ENCODE results near the gene CLEC1A. TPM values are rescaled to one million over a fixed set of nuclear protein-coding genes. Genes with fewer than 3 reads are reported as not detected.
"Not testable (repeated sequence)": the region's sequence is repeated elsewhere in the genome, so short reads cannot be mapped to it uniquely, and the experiment has no call there.

CLEC1A gene
- total and polyA plus RNA-seq, 5 donors from 2014 or later, result not detected

- H3K27ac ChIP-seq (ENCODE audit: insufficient read depth, low read length, poor library complexity, severe bottlenecking), result no peak overlapping the region
- no peaks in the 10 kb centered on the region for H3K9me3 ChIP-seq (ENCODE audit: control insufficient read depth in 2 of 2, low read length in 2 of 2)
- no peak overlapping the region for H3K4me3 Mint-ChIP-seq
- H3K36me3 ChIP-seq (ENCODE audit: control insufficient read depth, insufficient read depth, low read length), result no peaks in the 10 kb centered on the region
- no peaks in the 10 kb centered on the region for H3K4me1 Mint-ChIP-seq
- H3K4me3 ChIP-seq (ENCODE audit: low read depth, low read length), result no peak overlapping the region
- no peak for ATAC-seq (ENCODE audit: low read depth in 2 of 2)
- no peaks in the 10 kb centered on the region for H3K36me3 Mint-ChIP-seq
- peak in 1 of 3 donors; percentile 7 for DNase-seq
- H3K9me3 Mint-ChIP-seq, result no peaks in the 10 kb centered on the region
- H3K27me3 ChIP-seq (ENCODE audit: control insufficient read depth, insufficient read depth, low read length), result peaks cover 4% of the 10 kb centered on the region
- peaks cover 39% of the 10 kb centered on the region for H3K27me3 Mint-ChIP-seq
- no peaks in the 10 kb centered on the region for H3K4me1 ChIP-seq (ENCODE audit: control insufficient read depth, insufficient read depth, low read length, poor library complexity, severe bottlenecking)
- H3K27ac Mint-ChIP-seq, result peak overlapping the region in 1 of 3 donors; percentile 27
These were observed 64.8 kb downstream of the CLEC1A start for GRCh38 chr12:10033783-10034545.

GRCh38 chr12:10031771-10032175 is 67.0 kb downstream of the CLEC1A start:
- H3K4me3 Mint-ChIP-seq, result no peak overlapping the region

GRCh38 chr12:10031321-10031720 is 67.5 kb downstream of the CLEC1A start:
- H3K9me3 ChIP-seq (ENCODE audit: control insufficient read depth in 2 of 2, low read length in 2 of 2), result no peaks in the 10 kb centered on the region
- no peak overlapping the region for H3K4me3 ChIP-seq (ENCODE audit: low read depth, low read length)
- Mint-ChIP-seq H3K4me1 (no peaks in the 10 kb centered on the region), H3K4me3 (no peak overlapping the region), H3K27me3 (peaks cover 38% of the 10 kb centered on the region), H3K9me3 (peaks cover 0 to 3% (median 0%) of the 10 kb centered on the region in 7 donors), H3K36me3 (no peaks in the 10 kb centered on the region), H3K27ac (no peak overlapping the region)
- no peaks in the 10 kb centered on the region for H3K36me3 ChIP-seq (ENCODE audit: control insufficient read depth, insufficient read depth, low read length)
- DNase-seq, result no peak
- no peak for ATAC-seq (ENCODE audit: low read depth in 2 of 2)
- H3K4me1 ChIP-seq (ENCODE audit: control insufficient read depth, insufficient read depth, low read length, poor library complexity, severe bottlenecking), result no peaks in the 10 kb centered on the region
- no peak overlapping the region for H3K27ac ChIP-seq (ENCODE audit: insufficient read depth, low read length, poor library complexity, severe bottlenecking)
- H3K27me3 ChIP-seq (ENCODE audit: control insufficient read depth, insufficient read depth, low read length), result peaks cover 1% of the 10 kb centered on the region

More at GRCh38 chr12:10031771-10032175, 67.0 kb downstream of the CLEC1A start:
- DNase-seq, result no peak
- no peak for ATAC-seq (ENCODE audit: low read depth in 2 of 2)
- Histone ChIP-seq H3K27ac (ENCODE audit: insufficient read depth, low read length, poor library complexity, severe bottlenecking) (no peak overlapping the region), H3K36me3 (ENCODE audit: control insufficient read depth, insufficient read depth, low read length) (no peaks in the 10 kb centered on the region), H3K9me3 (ENCODE audit: control insufficient read depth in 2 of 2, low read length in 2 of 2) (no peaks in the 10 kb centered on the region), H3K27me3 (ENCODE audit: control insufficient read depth, insufficient read depth, low read length) (peaks cover 4% of the 10 kb centered on the region), H3K4me1 (ENCODE audit: control insufficient read depth, insufficient read depth, low read length, poor library complexity, severe bottlenecking) (no peaks in the 10 kb centered on the region), H3K4me3 (ENCODE audit: low read depth, low read length) (no peak overlapping the region)
- no peaks in the 10 kb centered on the region for H3K4me1 Mint-ChIP-seq
- H3K27me3 Mint-ChIP-seq, result peaks cover 38% of the 10 kb centered on the region
- no peak overlapping the region for H3K27ac Mint-ChIP-seq
- H3K36me3 Mint-ChIP-seq, result no peaks in the 10 kb centered on the region
- H3K9me3 Mint-ChIP-seq, result peaks cover 0 to 2% (median 0%) of the 10 kb centered on the region in 7 donors

- DNase-seq (no peak), ATAC-seq (ENCODE audit: low read depth in 2 of 2) (no peak)
- peaks cover 0 to 3% (median 0%) of the 10 kb centered on the region in 7 donors for H3K9me3 Mint-ChIP-seq
- Histone ChIP-seq H3K36me3 (ENCODE audit: control insufficient read depth, insufficient read depth, low read length) (no peaks in the 10 kb centered on the region), H3K4me3 (ENCODE audit: low read depth, low read length) (no peak within 1 kb of the TSS), H3K9me3 (ENCODE audit: control insufficient read depth in 2 of 2, low read length in 2 of 2) (no peaks in the 10 kb centered on the region), H3K27ac (ENCODE audit: insufficient read depth, low read length, poor library complexity, severe bottlenecking) (no peak within 1 kb of the TSS), H3K4me1 (ENCODE audit: control insufficient read depth, insufficient read depth, low read length, poor library complexity, severe bottlenecking) (no peaks in the 10 kb centered on the region), H3K27me3 (ENCODE audit: control insufficient read depth, insufficient read depth, low read length) (no peaks in the 10 kb centered on the region)
- H3K4me1 Mint-ChIP-seq, result no peaks in the 10 kb centered on the region
- H3K4me3 Mint-ChIP-seq, result no peak within 1 kb of the TSS
- peaks cover 42% of the 10 kb centered on the region for H3K27me3 Mint-ChIP-seq
- no peak within 1 kb of the TSS for H3K27ac Mint-ChIP-seq
- no peaks in the 10 kb centered on the region for H3K36me3 Mint-ChIP-seq
These were observed 68.3 kb downstream of the CLEC1A start, which contains the start of gene CLEC9A for GRCh38 chr12:10030446-10030845. TSS of gene CLEC9A (plus strand) at chr12:10030682. CDS start at chr12:10052688, 22,006 bp downstream.

GRCh38 chr12:10027721-10028120 is 71.1 kb downstream of the CLEC1A start:
- Histone ChIP-seq H3K36me3 (ENCODE audit: control insufficient read depth, insufficient read depth, low read length) (no peaks in the 10 kb centered on the region), H3K9me3 (ENCODE audit: control insufficient read depth in 2 of 2, low read length in 2 of 2) (no peaks in the 10 kb centered on the region), H3K4me3 (ENCODE audit: low read depth, low read length) (no peak overlapping the region), H3K27me3 (ENCODE audit: control insufficient read depth, insufficient read depth, low read length) (peaks cover 4% of the 10 kb centered on the region), H3K27ac (ENCODE audit: insufficient read depth, low read length, poor library complexity, severe bottlenecking) (no peak overlapping the region), H3K4me1 (ENCODE audit: control insufficient read depth, insufficient read depth, low read length, poor library complexity, severe bottlenecking) (no peaks in the 10 kb centered on the region)
- peaks cover 0 to 3% (median 0%) of the 10 kb centered on the region in 7 donors for H3K9me3 Mint-ChIP-seq
- no peak for DNase-seq
- H3K4me3 Mint-ChIP-seq, result no peak overlapping the region
- H3K27ac Mint-ChIP-seq, result peak overlapping the region in 1 of 3 donors; percentile 62
- no peaks in the 10 kb centered on the region for H3K4me1 Mint-ChIP-seq
- no peaks in the 10 kb centered on the region for H3K36me3 Mint-ChIP-seq
- H3K27me3 Mint-ChIP-seq, result peaks cover 44% of the 10 kb centered on the region
- no peak for ATAC-seq (ENCODE audit: low read depth in 2 of 2)

GRCh38 chr12:10027311-10027710 is 71.5 kb downstream of the CLEC1A start:
- no peaks in the 10 kb centered on the region for H3K36me3 ChIP-seq (ENCODE audit: control insufficient read depth, insufficient read depth, low read length)
- H3K9me3 Mint-ChIP-seq, result peaks cover 0 to 3% (median 0%) of the 10 kb centered on the region in 7 donors
- no peak overlapping the region for H3K27ac ChIP-seq (ENCODE audit: insufficient read depth, low read length, poor library complexity, severe bottlenecking)
- no peak overlapping the region for H3K4me3 Mint-ChIP-seq
- H3K27me3 ChIP-seq (ENCODE audit: control insufficient read depth, insufficient read depth, low read length), result peaks cover 6% of the 10 kb centered on the region
- H3K4me1 ChIP-seq (ENCODE audit: control insufficient read depth, insufficient read depth, low read length, poor library complexity, severe bottlenecking), result no peaks in the 10 kb centered on the region
- H3K4me3 ChIP-seq (ENCODE audit: low read depth, low read length), result no peak overlapping the region
- no peaks in the 10 kb centered on the region for H3K36me3 Mint-ChIP-seq
- DNase-seq (no peak), ATAC-seq (ENCODE audit: low read depth in 2 of 2) (no peak)
- no peaks in the 10 kb centered on the region for H3K4me1 Mint-ChIP-seq
- H3K9me3 ChIP-seq (ENCODE audit: control insufficient read depth in 2 of 2, low read length in 2 of 2), result no peaks in the 10 kb centered on the region
- H3K27ac Mint-ChIP-seq, result no peak overlapping the region
- H3K27me3 Mint-ChIP-seq, result peaks cover 42% of the 10 kb centered on the region

GRCh38 chr12:10026666-10027065 is 72.1 kb downstream of the CLEC1A start:
- H3K36me3 Mint-ChIP-seq; H3K4me1 ChIP-seq (ENCODE audit: control insufficient read depth, insufficient read depth, low read length, poor library complexity, severe bottlenecking); H3K9me3 Mint-ChIP-seq; H3K27ac ChIP-seq (ENCODE audit: insufficient read depth, low read length, poor library complexity, severe bottlenecking); H3K4me3 Mint-ChIP-seq; H3K36me3 ChIP-seq (ENCODE audit: control insufficient read depth, insufficient read depth, low read length); ATAC-seq (ENCODE audit: low read depth in 2 of 2); H3K27me3 ChIP-seq (ENCODE audit: control insufficient read depth, insufficient read depth, low read length); DNase-seq; H3K4me1 Mint-ChIP-seq; H3K9me3 ChIP-seq (ENCODE audit: control insufficient read depth in 2 of 2, low read length in 2 of 2); H3K27ac Mint-ChIP-seq; H3K4me3 ChIP-seq (ENCODE audit: low read depth, low read length): not testable (repeated sequence)
- H3K27me3 Mint-ChIP-seq, result peaks cover 39% of the 10 kb centered on the region

- no peaks in the 10 kb centered on the region for H3K4me1 Mint-ChIP-seq
- no peaks in the 10 kb centered on the region for H3K36me3 Mint-ChIP-seq
- no peaks in the 10 kb centered on the region for H3K36me3 ChIP-seq (ENCODE audit: control insufficient read depth, insufficient read depth, low read length)
- H3K4me3 ChIP-seq (ENCODE audit: low read depth, low read length), result no peak overlapping the region
- no peak overlapping the region for H3K4me3 Mint-ChIP-seq
- peaks cover 32% of the 10 kb centered on the region for H3K27me3 Mint-ChIP-seq
- DNase-seq, result no peak
- no peak overlapping the region for H3K27ac ChIP-seq (ENCODE audit: insufficient read depth, low read length, poor library complexity, severe bottlenecking)
- peaks cover 0 to 3% (median 0%) of the 10 kb centered on the region in 7 donors for H3K9me3 Mint-ChIP-seq
- H3K27me3 ChIP-seq (ENCODE audit: control insufficient read depth, insufficient read depth, low read length), result peaks cover 9% of the 10 kb centered on the region
- no peak overlapping the region for H3K27ac Mint-ChIP-seq
- H3K9me3 ChIP-seq (ENCODE audit: control insufficient read depth in 2 of 2, low read length in 2 of 2), result no peaks in the 10 kb centered on the region
- ATAC-seq (ENCODE audit: low read depth in 2 of 2), result no peak
- H3K4me1 ChIP-seq (ENCODE audit: control insufficient read depth, insufficient read depth, low read length, poor library complexity, severe bottlenecking), result no peaks in the 10 kb centered on the region
These were observed 73.5 kb downstream of the CLEC1A start for GRCh38 chr12:10025236-10025635.
